Activated effector memory CD4-positive, alpha-beta T cell treated with anti-CD3 and anti-CD28 coated beads, Interleukin-2, amount 50 U/mL, for 16 hours (primary cell): Measurements from ENCODE around the gene SPRN.
"Not testable (repeated sequence)": the region's sequence is repeated elsewhere in the genome, so short reads cannot be mapped to it uniquely, and the experiment has no call there.

Experiments used
- DNase-seq: peaks from one replicate; pipeline ENCODE4 v3.0.0-alpha.2; 2020

The SPRN gene

DNA sequence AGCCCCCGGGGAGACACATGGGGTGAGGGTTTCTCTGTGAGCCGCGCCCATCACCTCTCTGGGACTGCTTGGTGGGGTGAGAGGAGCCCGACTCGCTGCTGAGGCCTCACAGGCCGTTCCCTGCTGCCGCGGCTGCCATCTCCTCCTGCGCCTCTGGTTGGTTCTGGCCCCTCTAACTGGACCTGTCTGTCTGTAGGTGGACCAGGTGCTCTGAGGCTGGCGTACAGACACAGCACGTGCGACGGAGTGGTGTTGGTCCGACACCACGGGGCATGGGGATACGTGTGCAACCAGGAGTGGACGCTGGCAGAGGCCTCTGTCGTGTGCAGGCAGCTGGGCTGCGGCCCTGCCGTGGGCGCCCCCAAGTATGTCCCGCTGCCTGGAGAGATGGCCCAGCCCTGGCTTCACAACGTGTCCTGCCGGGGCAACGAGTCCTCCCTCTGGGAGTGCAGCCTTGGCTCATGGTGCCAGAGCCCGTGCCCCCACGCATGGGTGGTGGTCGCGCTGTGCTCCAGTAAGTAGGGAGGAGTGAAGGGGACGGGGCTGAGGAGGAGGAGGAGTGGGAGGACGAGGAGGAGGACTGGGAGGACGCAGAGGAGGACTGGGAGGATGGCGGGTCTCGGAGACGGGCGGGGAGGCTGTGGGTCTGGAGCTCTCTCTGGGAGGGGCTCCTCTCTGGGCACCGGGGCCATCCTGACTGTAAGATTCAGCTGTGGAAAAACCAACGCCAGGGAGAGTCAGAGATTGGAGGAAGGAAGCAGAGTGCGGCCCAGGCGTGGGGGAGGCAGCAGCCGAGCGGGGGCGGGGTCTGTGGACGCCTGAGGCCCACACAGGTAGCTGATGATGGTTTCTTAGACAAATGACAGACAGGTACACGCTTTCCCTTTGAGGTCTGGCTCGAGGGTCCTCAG lies 31.9 kb upstream of the SPRN start:
- peak; percentile 54 for DNase-seq

DNA sequence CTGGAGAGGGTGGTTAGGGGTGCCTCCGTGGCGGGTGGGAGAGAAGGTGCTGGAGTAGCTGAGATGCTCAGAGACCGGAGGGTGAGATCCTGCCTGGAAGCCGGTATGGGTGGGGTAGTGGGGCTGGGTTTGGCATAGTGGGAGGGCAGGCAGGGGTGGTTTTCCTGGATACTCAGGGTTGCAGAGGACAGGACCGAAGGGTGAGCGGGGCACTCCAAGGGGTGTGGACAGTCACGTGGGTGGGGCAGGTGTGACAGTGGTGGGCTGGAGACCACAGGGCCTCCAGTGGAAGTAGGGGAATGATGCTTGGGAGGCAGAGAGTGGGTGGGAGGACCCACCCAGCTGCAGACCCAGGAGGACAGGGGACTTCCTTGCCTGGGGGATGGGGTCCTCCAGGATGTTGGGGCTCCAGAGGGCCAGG lies 31.2 kb upstream of the SPRN start:
- peak; percentile 47 for DNase-seq

DNA sequence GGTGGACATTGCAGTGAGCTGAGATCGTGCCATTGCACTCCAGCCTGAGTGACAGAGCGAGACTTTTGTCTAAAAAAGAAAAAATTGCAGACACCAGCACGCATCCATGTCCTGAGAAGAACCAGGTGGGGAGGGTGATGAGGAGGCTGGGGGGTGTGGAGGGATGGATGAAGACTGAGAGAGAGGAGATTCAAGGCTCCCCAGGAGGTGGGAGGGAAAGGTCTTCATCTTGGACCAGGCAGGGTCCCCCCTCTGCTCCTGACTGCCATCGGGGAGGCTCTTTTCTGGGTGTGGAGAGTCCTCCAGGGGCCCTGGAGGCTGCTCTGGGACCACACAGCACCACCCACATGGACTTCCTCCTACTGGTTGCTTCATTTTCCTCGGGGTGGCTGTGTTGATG lies 30.8 kb upstream of the SPRN start:
- DNase-seq: no peak

DNA sequence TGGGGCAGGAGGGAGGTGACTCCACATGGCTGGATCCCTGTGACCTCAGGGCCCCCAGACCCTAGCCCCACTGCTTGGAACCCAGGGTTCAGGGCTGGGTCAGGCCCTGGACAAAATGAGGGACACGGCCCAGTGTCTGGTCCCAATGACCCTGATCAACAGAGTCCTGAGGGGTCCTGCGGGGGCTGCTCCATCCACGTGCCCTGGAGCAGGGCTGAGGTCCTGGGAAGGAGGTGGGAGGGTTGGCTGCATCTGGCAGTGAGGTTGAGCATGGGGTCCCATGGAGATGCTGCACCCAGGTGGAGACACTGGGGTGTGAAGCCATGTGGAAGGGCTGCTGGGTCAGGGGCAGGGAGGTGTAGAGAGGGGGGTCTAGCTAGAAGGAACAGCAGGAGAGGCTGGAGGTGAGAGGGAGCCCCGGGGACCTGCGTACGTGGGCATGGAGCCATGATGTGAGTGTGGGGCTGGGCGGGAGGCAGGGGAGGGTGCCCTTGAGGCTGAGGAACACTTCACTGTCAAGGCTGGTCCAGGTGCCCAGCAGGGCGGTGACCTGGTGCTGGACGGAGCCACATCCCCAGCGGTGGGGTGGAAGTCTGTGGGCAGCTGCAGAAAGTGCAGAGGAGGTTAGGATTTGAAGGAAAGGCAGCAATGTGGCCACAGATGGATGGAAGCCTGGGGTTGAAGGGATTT lies 29.9 kb upstream of the SPRN start:
- peak; percentile 46 for DNase-seq

DNA sequence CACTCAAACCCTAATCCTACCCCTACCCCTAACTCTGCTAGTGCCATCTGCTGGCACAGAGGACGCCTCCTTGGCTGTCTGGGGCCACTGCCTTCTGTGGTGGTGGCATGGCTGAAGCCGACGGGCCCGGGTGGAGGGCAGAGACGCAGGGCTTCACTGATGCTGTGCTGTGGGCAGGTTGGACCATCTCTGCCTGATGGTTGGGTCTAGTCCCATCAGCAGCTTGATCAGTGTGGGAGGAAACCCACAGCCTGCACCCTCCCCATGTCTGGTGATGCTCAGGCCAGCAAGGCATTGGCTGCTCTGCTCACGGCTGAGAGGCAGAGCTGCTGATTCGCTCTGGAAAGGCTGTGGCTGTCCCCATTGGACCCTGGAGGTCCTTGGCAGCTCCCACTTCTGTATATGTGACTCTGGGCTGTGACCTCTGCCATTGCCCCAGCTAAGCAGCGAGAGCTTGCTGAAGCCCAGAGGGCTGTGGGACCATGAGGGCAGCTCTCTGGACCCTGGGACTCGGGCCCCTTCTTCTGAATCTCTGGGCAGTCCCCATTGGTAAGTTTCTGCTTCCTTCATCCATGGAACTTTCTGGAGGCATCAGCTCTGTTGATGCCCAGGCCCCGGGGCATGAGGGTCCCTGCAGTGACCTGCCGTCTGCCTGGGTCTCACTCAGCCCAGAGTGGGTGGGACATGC lies 29.2 kb upstream of the SPRN start, which contains the start of gene SCART1:
Gene SCART1, plus strand, starts transcription at position 430 of the 688 bp plus-strand sequence. Its CDS starts 53 bp downstream, at position 483.
- peak; percentile 65 for DNase-seq

DNA sequence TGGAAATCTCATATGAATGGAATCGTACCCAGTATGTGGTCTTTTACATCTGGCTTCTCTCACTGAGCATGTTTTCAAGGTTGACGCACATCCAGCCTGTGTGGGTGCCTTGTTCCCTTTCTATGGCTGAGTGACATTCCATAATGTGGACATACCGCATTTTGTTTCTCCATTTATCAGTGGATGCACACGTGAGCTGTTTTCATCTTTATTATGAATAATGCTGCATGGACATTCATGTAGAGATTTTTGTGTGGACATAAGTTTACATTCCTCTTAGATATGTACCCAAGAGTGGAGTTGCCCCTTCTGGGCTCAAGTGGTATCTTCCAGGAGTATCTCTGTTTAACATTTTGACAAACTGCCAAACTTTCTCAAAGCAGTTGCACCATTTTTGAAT lies 28.0 kb upstream of the SPRN start:
- no peak for DNase-seq

DNA sequence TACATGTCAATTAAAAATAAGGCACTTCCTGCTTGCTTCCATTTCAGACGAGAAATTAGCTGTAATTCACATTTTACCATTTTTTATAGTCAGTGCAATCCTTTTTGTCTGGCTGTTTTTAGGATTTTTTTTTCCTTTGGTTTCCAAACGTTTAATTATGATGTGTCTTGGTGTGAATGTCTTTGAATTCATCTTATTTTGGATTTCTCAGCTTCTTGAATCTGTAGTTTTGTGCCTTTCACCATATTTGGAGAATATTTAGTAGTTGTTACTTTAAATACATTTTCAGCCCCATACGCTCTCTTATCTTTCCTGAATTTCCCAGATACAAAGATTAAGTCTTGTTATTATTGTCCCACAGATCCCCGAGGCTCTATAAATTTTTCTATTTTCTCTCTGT lies 26.9 kb upstream of the SPRN start:
- DNase-seq: no peak

DNA sequence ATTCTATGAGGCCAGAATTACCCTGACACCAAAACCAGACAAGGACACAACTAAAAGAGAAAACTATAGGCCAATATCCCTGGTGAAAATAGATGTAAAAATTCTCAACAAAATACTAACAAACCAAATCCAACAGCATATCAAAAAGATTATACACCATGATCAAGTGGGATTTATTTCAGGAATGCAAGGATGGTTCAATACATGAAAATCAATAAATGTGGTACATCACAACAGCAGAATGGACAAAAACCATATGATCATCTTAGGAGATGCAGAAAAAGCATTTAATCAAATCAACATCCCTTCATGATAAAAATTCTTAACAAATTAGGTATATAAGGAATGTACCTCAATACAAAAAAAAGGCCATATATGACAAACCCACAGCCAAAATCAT lies 23.7 kb upstream of the SPRN start:
- DNase-seq: no peak

DNA sequence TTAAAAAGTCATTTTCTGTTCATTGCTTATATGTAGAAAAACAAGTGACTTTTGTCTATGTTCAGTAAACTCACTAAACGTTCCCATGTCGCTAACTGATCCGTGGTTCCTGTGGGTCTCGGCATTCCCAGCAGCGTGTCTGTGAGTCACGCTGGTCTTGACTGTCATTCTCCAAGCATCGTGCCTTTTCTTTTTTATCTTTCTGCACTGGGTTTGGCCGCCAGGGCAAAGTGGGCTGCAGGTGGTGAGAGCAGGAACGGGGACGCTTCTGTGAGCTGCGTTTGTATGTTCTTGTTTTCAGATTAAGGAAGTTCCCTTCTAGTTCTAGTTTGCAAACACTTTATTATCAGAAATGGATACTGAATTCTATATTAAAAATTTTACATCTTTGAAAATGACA lies 22.6 kb upstream of the SPRN start:
- no peak for DNase-seq

DNA sequence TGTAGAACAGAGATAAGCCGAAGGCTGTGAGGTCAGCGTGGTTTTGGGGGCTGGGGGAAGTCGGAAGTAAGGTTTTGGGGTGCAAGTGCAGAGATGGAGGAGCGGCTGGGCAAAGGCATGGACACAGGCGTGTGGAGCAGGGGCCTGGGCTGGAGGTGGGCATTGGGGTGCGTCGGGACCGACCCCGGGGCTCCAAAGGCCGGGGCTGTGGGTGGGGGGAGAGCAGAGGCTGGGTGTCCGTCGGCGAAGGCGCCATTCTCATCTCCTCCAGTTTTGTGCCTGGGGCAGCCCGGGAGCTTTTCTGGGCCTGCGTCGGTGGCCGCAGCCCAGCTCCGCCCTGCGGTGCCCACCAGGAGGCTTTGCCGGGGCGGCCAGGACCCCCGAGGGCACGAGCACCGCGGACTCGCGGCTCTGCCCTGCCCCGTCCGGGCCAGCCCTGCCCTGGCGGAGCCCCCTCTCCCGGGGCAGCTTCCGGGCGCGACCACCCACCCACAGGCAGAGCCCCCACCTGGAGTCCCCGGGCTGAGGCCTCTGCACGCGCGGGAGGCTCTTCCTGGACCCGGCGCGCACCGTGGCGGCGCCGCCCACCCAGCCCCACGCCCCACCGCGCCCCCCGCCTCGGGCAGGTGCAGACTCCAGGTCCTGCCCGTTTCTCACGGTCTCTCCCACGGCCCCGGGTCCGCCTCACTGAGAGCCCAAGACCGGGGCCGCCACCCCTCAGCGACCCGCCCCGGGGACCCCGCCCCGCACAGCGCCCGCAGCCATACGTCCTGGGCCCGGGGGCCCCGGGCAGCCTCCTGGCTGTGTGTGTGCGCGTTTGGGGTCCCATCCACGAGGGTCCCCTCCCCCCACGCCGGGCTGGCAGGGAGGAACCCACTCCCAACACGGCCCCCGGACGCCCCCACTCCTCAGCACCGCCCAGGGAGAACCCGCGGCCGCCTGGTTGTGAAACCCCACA lies 21.6 kb upstream of the SPRN start:
- peak; percentile 50 for DNase-seq

DNA sequence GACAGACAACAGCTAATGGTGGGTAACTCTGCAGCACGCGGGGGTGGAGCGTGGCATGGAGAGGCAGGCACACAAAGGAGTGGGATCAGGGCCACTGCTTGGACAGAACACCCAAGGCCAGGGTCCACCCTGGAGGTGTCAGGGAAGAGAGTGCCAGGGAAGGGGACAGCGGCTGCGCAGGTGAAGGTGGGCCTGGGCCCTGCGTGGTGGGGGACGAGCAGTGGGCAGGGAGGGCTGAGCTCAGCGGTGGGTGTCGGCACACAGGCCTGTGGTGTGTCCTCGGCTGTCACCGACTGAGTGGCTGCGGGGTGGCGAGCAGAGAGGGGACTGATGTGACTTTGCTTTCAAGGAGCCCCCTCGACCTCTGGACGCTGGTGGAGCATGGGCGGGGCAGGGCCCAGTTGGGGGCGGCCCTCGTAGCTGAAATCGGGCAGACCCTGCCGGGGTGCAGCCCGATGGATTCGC lies 20.9 kb upstream of the SPRN start:
- DNase-seq: peak; percentile 53

DNA sequence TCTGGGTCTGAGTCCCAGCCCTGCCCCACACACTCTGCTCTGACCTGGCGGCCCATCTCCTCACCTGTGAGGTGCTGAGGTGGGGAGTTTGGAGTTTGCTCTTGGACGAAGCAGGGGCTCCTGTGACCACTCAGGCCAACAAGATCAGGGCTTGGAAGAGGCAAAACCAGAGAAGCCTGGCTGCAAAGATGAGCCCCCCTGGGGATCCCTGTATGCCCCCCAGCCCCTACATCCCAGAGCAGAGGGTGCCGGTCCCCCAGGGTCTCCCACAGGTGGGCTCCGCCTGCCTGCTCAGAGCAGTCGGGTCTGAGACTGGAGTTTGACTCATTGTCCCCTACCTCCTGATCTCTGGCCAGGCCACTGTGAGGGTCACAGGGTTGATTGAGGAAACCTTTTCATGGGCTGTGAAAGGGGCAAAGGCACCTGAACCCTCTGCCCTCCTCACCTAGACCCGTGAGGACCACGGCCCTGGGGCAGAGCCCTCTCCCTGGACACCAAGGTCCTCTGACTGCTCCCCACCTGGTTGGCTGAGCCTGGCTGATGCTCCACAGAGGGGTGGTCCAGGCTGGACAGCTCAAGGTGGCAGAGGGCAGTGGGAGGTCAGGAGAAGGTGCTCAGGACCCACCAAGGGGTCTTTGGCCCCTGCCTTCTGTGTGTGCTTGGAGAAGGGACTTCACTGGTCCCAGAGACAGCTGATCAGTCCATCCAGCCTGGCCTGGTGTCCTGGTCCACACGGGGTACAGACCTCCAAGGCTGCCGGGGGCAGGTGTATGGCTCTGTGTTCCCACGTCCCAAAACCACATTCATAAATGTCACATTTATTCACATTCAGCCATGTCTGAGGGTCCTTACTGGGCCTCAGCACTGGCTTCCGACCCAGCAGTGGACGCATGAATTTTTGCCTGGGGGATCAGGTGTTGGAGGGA lies 20.2 kb upstream of the SPRN start:
- peak; percentile 60 for DNase-seq

DNA sequence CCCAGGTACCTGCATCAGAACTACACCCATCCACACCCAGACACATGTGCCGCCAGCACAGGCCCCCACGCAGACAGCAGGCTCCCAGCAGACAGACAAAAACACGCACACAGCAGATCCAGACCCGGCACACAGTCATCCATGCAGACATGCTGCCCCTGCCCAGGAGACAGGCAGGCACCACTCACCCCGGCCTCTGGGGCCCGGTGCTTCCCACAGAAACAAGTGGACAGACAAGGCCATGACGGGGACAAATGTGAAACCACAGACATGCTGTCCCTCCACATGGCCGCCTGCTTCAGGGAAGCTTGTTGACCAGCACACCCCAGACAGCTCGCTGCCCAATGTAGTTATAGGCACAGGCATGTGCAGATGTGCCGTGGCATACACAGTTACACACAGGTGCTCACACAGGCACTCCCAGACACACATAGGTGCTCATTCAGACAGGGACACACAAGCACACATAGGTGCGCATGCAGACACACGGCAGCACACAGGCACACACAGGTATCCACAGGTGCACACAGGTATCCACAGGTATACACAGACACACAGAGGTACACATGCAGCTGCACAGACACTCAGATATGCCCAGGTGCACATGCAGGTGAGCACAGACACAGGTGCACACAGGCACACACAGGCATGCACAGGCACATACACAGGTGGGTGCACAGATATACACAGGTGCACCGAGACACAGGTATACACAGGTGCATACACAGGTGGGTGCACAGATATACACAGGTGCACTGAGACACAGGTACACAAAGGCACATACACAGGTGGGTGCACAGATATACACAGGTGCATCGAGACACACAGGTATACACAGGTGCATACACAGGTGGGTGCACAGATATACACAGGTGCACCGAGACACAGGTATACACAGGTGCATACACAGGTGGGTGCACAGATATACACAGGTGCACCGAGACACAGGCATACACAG lies 18.8 kb upstream of the SPRN start:
- DNase-seq: peak; percentile 44

DNA sequence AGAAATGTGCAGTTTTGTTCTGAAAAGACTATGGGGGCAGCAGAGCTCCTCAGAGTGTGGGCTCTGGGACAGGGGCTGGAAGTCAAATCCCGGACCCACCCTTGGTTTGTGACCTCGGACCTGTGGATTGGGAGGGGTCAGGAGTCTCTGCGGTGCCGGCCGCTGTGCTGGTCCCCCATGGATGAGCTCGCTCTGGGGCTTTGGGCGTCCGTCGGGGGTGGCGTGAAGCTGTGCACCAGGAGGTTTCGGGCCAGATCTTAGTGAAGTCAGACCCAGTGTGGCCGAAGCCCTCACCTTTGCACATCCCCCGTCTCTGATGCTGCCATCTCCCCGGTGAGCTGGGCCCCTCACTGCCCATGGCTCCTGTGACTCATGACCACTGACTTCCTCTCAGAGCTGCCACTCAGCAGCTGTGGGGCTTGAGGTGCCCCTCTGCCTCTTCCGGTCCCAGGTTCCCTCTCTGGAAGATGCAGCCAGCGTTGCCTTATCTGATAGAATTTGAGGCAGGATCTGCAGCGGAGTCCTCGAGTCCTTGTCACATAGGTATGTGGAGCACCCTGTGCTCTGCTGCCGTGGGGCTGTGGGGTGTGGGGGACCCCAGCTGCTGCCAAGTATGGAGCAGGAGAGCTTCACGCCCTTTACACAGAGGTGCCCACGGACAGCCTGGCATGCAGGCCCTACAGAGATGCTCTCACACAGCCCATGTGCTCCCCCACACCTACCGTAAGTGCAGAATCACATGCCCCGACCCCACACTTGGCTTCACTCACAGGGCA lies 18.0 kb upstream of the SPRN start:
- peak; percentile 68 for DNase-seq

DNA sequence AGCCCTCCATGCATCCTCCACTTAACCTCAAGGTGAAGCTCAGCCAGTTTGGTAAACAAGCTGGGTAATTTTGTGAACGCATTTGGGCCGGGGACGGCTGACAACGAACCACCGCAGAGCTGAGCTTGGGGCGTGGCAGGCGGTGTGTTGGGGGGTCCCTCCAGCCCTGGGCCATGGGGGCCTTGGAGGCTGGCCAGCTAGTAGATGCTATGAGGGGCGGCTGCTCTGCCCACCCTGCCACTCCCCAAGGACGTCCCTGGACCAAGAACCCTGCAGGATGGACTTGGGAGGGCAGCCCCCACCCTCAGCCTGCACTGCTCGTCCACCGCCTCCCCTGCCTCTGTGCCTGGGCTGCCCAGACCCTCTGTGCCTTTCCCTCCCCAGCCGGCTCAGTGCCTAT lies 17.4 kb upstream of the SPRN start:
- DNase-seq: peak; percentile 50

DNA sequence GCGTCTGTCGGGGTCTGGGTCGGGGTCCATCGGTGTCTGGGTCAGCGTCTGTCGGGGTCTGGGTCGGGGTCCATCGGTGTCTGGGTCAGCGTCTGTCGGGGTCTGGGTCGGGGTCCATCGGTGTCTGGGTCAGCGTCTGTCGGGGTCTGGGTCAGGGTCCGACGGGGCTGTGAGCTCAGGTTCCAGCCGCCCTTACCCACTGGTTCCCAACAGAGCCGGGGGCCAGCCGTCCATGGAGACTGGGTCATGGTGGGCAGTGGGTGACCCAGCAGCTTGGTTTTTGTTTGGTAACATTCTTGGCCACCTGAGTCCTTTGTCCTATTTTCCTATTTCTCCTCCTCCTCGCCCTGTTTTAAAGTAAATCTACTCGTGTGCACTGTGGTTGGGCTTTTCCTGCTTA lies 16.9 kb upstream of the SPRN start:
- not testable (repeated sequence) for DNase-seq

DNA sequence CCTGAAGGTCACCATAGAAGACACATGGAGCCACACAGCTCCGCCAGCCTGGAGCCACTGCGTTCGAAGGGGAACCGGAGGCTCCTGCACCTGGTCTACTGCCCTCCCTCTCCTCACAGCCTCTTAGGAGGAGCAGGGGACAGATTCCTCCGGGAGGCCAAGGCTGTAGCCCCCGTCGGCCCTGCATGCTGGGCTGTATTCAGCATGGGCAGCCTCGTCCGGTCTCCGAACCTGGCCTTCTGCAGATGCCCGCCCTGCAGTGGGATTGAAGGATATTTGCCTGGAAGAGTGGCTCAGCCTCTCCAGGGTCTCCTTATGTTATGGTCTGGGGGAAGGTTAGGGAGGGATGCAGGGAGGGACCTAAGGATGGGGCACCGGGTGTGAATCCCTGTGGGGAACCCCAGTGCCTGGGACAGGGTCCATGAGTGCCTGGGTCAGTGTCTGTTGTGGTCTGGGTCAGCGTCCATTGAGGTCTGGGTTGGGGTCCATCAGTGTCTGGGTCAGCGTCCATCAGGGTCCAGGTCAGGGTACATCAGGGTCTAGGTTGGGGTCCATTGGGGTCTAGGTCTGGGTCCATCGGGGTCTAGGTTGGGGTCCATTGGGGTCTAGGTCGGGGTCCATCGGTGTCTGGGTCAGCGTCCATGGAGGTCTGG lies 16.3 kb upstream of the SPRN start:
- peak; percentile 61 for DNase-seq
